ENCODE results near the gene IMPDH1. TPM values are rescaled to one million over a fixed set of nuclear protein-coding genes. Genes with fewer than 3 reads are reported as not detected.

IMPDH1 gene
- total and polyA plus RNA-seq, 2 donors (not counting 1 experiment from before 2014, with no cell fraction given): 54.9 to 90.6 TPM

DNA sequence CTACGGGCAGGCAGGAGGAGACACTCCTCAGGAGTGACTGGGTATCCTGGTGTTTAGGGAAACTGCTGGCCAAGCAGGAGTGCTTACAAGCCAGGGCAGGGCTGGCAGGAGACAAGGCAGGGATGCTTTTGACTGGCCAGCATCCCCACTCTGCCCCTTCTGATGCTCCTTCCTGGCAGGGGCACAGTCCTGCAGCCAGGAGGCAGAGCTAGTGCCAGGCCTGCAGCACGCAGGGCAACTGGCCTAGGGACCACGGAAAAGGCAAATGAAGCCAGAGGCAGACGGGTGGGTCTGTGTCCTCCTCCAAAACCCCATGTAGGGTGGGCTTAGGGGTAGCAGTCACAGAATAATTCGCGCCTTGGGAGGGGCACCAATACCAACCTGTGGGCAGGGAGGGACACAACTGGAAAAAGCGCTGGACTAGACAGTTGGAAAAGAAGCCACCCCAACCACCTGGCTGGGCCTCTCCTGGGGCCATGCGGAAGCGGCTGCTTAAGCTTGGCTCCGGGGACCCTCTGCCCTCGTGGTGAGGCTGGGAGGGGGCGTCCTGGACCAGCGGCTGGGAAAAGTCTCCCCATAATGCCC is 4.8 kb downstream of the IMPDH1 start:
- Mint-ChIP-seq H3K4me1 (peaks cover 43% of the 10 kb centered on the region), H3K27ac (peak overlapping the region; percentile 83), H3K27me3 (no peaks in the 10 kb centered on the region), H3K4me3 (peak overlapping the region; percentile 86), H3K9me3 (ENCODE audit: insufficient read depth) (no peaks in the 10 kb centered on the region)
- intact Hi-C loops (cut with micrococcal nuclease): loop anchor here (5.0 kb wide), 2 partner anchors 63 to 127 kb away; partner anchors contain the start of gene RBM28
- Histone ChIP-seq H3K4me1 (ENCODE audit: control insufficient read depth in 2 of 2, insufficient read depth in 2 of 2, low read length in 2 of 2) (peaks cover 17 to 46% of the 10 kb centered on the region in 2 donors), H3K27me3 (replicated peaks in 1 of 4; ENCODE audit: control extremely low read depth in 1 of 4, control insufficient read depth in 3 of 4, insufficient read depth in 4 of 4, low read length in 3 of 4) (no peaks in the 10 kb centered on the region), H3K79me2 (ENCODE audit: control insufficient read depth, insufficient read depth, low read length) (no peaks in the 10 kb centered on the region), H2AFZ (ENCODE audit: insufficient read depth, low read depth, low read length, poor library complexity, severe bottlenecking) (peak overlapping the region; percentile 81), H3K27ac (ENCODE audit: low read length in 2 of 2) (no peak overlapping the region), H3K9ac (ENCODE audit: low read length) (peak overlapping the region; percentile 72), H3K36me3 (replicated peaks in 1 of 2; ENCODE audit: control extremely low read depth in 1 of 2, control insufficient read depth in 1 of 2, extremely low read depth in 1 of 2, insufficient read depth in 2 of 2, low read length in 1 of 2) (peaks cover 2 to 20% of the 10 kb centered on the region in 2 experiments), H3K4me2 (replicated peaks; ENCODE audit: low read depth, low read length, poor library complexity, severe bottlenecking) (peak overlapping the region; percentile 97), H3K4me3 (ENCODE audit: control extremely low read depth in 1 of 5, extremely low read depth in 1 of 5, insufficient read depth in 1 of 5, low read depth in 2 of 5, low read length in 4 of 5) (peak overlapping the region; percentile 3 to 73 (median 60)), H4K20me1 (ENCODE audit: control insufficient read depth, insufficient read depth, low read length, poor library complexity, severe bottlenecking) (peaks cover 14% of the 10 kb centered on the region), H3K9me3 (ENCODE audit: control extremely low read depth in 1 of 3, control insufficient read depth in 2 of 3, insufficient read depth in 1 of 3, low read length in 2 of 3) (no peaks in the 10 kb centered on the region)
- no peak for TF ChIP-seq EZH2 (IDR thresholded peaks at IDR 0.05; ENCODE audit: borderline replicate concordance, insufficient read depth, low read depth, low read length, poor library complexity, severe bottlenecking)
- ATAC-seq (ENCODE audit: low read depth) (no peak), DNase-seq (peak; percentile 25)
- CTCF ChIA-PET: interaction anchor here (0.5 to 23.4 kb wide), 3 partner anchors 21 to 1278 kb away, joined by 3 to 331 read pairs (median 4); no protein-coding TSS in a partner anchor
- POLR2A ChIA-PET: no interaction called here
- WGBS (ENCODE audit: insufficient coverage): 18% methylated on average over 9 of the region's 13 CpGs

DNA sequence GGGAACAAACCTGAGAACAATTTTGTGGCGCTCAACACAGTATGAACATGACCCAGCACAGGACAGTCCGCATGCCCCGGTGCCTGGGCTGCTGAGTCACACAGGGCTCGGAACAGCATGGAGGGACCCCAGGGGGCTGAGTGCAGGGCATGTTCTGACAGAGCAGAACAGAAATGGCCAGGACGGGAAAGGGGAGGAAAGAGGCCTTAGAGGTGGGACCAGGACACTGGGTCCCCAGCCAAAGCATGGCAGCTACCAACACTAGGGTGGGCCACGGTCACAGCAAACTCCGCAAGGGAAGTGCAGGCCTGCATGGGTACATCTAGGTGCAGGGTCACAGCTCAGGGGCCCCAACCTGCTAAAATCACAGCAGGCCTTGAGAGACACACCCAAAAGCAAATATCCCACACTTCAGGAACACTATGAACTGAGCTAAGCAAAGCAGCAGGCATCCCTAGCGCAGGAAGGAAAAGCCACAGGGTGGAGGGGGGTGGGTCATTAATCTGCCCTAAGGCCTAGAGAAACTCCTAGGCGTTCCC is 5.6 kb downstream of the IMPDH1 start:
- Histone ChIP-seq H3K27me3 (replicated peaks in 1 of 4; ENCODE audit: control extremely low read depth in 1 of 4, control insufficient read depth in 3 of 4, insufficient read depth in 4 of 4, low read length in 3 of 4) (no peaks in the 10 kb centered on the region), H3K4me1 (ENCODE audit: control insufficient read depth in 2 of 2, insufficient read depth in 2 of 2, low read length in 2 of 2) (peaks cover 15 to 44% of the 10 kb centered on the region in 2 donors), H3K9me3 (ENCODE audit: control extremely low read depth in 1 of 3, control insufficient read depth in 2 of 3, insufficient read depth in 1 of 3, low read length in 2 of 3) (no peaks in the 10 kb centered on the region), H3K9ac (ENCODE audit: low read length) (no peak overlapping the region), H3K4me3 (ENCODE audit: control extremely low read depth in 1 of 5, extremely low read depth in 1 of 5, insufficient read depth in 1 of 5, low read depth in 2 of 5, low read length in 4 of 5) (no peak overlapping the region), H3K27ac (ENCODE audit: low read length in 2 of 2) (no peak overlapping the region), H4K20me1 (ENCODE audit: control insufficient read depth, insufficient read depth, low read length, poor library complexity, severe bottlenecking) (peaks cover 14% of the 10 kb centered on the region), H3K36me3 (replicated peaks in 1 of 2; ENCODE audit: control extremely low read depth in 1 of 2, control insufficient read depth in 1 of 2, extremely low read depth in 1 of 2, insufficient read depth in 2 of 2, low read length in 1 of 2) (peaks cover 2 to 23% of the 10 kb centered on the region in 2 experiments), H2AFZ (ENCODE audit: insufficient read depth, low read depth, low read length, poor library complexity, severe bottlenecking) (no peak overlapping the region), H3K79me2 (ENCODE audit: control insufficient read depth, insufficient read depth, low read length) (no peaks in the 10 kb centered on the region), H3K4me2 (replicated peaks; ENCODE audit: low read depth, low read length, poor library complexity, severe bottlenecking) (peak overlapping the region; percentile 97)
- Mint-ChIP-seq H3K9me3 (ENCODE audit: insufficient read depth) (no peaks in the 10 kb centered on the region), H3K27me3 (no peaks in the 10 kb centered on the region), H3K27ac (peak overlapping the region; percentile 54), H3K4me3 (peak overlapping the region; percentile 86), H3K4me1 (peaks cover 40% of the 10 kb centered on the region)
- 83% methylated on average over 8 of the region's 9 CpGs for WGBS (ENCODE audit: insufficient coverage)
- DNase-seq (no peak), ATAC-seq (ENCODE audit: low read depth) (no peak)
- TF ChIP-seq, protein P1, sequence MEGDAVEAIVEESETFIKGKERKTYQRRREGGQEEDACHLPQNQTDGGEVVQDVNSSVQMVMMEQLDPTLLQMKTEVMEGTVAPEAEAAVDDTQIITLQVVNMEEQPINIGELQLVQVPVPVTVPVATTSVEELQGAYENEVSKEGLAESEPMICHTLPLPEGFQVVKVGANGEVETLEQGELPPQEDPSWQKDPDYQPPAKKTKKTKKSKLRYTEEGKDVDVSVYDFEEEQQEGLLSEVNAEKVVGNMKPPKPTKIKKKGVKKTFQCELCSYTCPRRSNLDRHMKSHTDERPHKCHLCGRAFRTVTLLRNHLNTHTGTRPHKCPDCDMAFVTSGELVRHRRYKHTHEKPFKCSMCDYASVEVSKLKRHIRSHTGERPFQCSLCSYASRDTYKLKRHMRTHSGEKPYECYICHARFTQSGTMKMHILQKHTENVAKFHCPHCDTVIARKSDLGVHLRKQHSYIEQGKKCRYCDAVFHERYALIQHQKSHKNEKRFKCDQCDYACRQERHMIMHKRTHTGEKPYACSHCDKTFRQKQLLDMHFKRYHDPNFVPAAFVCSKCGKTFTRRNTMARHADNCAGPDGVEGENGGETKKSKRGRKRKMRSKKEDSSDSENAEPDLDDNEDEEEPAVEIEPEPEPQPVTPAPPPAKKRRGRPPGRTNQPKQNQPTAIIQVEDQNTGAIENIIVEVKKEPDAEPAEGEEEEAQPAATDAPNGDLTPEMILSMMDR (IDR thresholded peaks at IDR 0.05): no peak
- no peak for TF ChIP-seq EZH2 (IDR thresholded peaks at IDR 0.05; ENCODE audit: borderline replicate concordance, insufficient read depth, low read depth, low read length, poor library complexity, severe bottlenecking)
- intact Hi-C loops (cut with micrococcal nuclease): no loop called here
- ChIA-PET POLR2A (no interaction called here), CTCF (interaction anchor here (0.5 to 23.4 kb wide), 6 partner anchors 9 to 1278 kb away, joined by 3 to 331 read pairs (median 4); no protein-coding TSS in a partner anchor)

All from B cell (primary cell).